OCI-LY7 (cell line): Measurements from ENCODE around the gene SELENOV. TPM values are rescaled to one million over a fixed set of nuclear protein-coding genes. Genes with fewer than 3 reads are reported as not detected.
"Not testable (repeated sequence)": the region's sequence is repeated elsewhere in the genome, so short reads cannot be mapped to it uniquely, and the experiment has no call there.

Source experiments
- BruUV-seq: library from RNA; stranded (reverse); fragments of 400-500 nt; replicated peaks from 2 replicates; lab custom pipeline; 2021; lab: Mats Ljungman, UMichigan
- CTCF ChIA-PET: fragments of 300-600 bp; sonication (Branson Sonifier 250); formaldehyde crosslinking; loops from one replicate; lab custom pipeline; 2022; ENCODE audit warnings: antibody characterized with exemption; ENCODE audit not compliant: unreplicated experiment; lab: Charles Lee
- POLR2A ChIA-PET: fragments of 300-600 bp; sonication (Branson Sonifier 250); formaldehyde crosslinking; loops from one replicate; lab custom pipeline; 2022; ENCODE audit warnings: antibody characterized with exemption; lab: Charles Lee
- DNase-seq: peaks from one replicate; pipeline ENCODE4 v3.0.0-alpha.2; 2015; ENCODE audit warnings: low spot score
- H2AFZ ChIP-seq: fragments of 200-600 bp; sonication (generic), shearing (Covaris generic); 2 replicates; pipeline ENCODE4 v1.6.1; 2014; ENCODE audit warnings: mild to moderate bottlenecking, antibody characterized with exemption, low read length, moderate library complexity
- H3K27ac ChIP-seq: fragments of 200-600 bp; sonication (generic); 2 replicates; pipeline ENCODE4 v1.5.1; 2014; ENCODE audit warnings: mixed run types, low read depth, mild to moderate bottlenecking, moderate library complexity, low read length, inconsistent platforms; ENCODE audit not compliant: poor library complexity, severe bottlenecking
- H3K36me3 ChIP-seq: fragments of 200-600 bp; sonication (generic); 2 replicates; pipeline ENCODE4 v1.6.1; 2014; ENCODE audit warnings: mild to moderate bottlenecking, antibody characterized with exemption, low read length, moderate library complexity, mixed read lengths; ENCODE audit not compliant: insufficient read depth
- H3K4me1 ChIP-seq: fragments of 200-600 bp; sonication (generic); 2 replicates; pipeline ENCODE4 v1.5.1; 2014; ENCODE audit warnings: mild to moderate bottlenecking, low read length; ENCODE audit not compliant: insufficient read depth, poor library complexity, severe bottlenecking
- H3K4me2 ChIP-seq: fragments of 200-600 bp; sonication (generic); 2 replicates; pipeline ENCODE4 v1.6.1; 2014; ENCODE audit warnings: mild to moderate bottlenecking, low read length
- H3K4me3 ChIP-seq: fragments of 200-600 bp; sonication (generic); 2 replicates; pipeline ENCODE4 v1.5.1; 2014; ENCODE audit warnings: mild to moderate bottlenecking, low read depth, low read length; ENCODE audit not compliant: poor library complexity, severe bottlenecking
- H3K79me2 ChIP-seq: fragments of 200-600 bp; sonication (generic); 2 replicates; pipeline ENCODE4 v1.6.1; 2016; ENCODE audit warnings: low read depth, mild to moderate bottlenecking, low read length, moderate library complexity, mixed read lengths; ENCODE audit not compliant: insufficient read depth
- H3K9me2 ChIP-seq: fragments of 200-600 bp; sonication (generic); 2 replicates; pipeline ENCODE4 v1.6.1; 2016; ENCODE audit warnings: mild to moderate bottlenecking, low read length, mixed read lengths; ENCODE audit not compliant: insufficient read depth
- H3K9me3 ChIP-seq: fragments of 200-600 bp; sonication (generic); 2 replicates; pipeline ENCODE4 v1.6.1; 2014; ENCODE audit warnings: mild to moderate bottlenecking, mixed run types, low read length, mixed read lengths
- H4K20me1 ChIP-seq: fragments of 200-600 bp; sonication (generic); 2 replicates; pipeline ENCODE4 v1.6.1; 2014; ENCODE audit warnings: mild to moderate bottlenecking, antibody characterized with exemption, low read length, moderate library complexity, mixed read lengths; ENCODE audit not compliant: insufficient read depth
- EZH2phosphoT487 ChIP-seq: fragments of 200-600 bp; sonication (generic); IDR thresholded peaks from 2 replicates; pipeline ENCODE4 v1.6.1; 2018; ENCODE audit warnings: low read depth, borderline replicate concordance, mild to moderate bottlenecking, mixed run types, antibody characterized with exemption, low read length, moderate library complexity, mixed read lengths
- intact Hi-C: fragments of 100-400 bp; cut with micrococcal nuclease; formaldehyde crosslinking; loops from one replicate; pipeline ENCODE4 v1.10.0; 2022; ENCODE audit not compliant: unreplicated experiment
- total RNA-seq, 2 experiments: library from RNA; depleted of rRNA in 1 of 2; stranded (reverse); fragments of >200 nt in 1 of 2; shearing (Covaris generic) in 1 of 2; gene quantifications; 2 replicates each; pipeline ENCODE4 v1.2.3, GENCODE V29; 2014 to 2022
- TF ChIP-seq, protein P1 (sequence below): fragments of 200-600 bp; sonication (generic); conservative IDR thresholded peaks from 2 replicates; pipeline ENCODE4 v1.5.1; 2014; ENCODE audit warnings: mild to moderate bottlenecking, antibody characterized with exemption, low read length, moderate library complexity, mixed read lengths

SELENOV gene
- total RNA-seq, 2 experiments from 2014 or later, result not detected

DNA sequence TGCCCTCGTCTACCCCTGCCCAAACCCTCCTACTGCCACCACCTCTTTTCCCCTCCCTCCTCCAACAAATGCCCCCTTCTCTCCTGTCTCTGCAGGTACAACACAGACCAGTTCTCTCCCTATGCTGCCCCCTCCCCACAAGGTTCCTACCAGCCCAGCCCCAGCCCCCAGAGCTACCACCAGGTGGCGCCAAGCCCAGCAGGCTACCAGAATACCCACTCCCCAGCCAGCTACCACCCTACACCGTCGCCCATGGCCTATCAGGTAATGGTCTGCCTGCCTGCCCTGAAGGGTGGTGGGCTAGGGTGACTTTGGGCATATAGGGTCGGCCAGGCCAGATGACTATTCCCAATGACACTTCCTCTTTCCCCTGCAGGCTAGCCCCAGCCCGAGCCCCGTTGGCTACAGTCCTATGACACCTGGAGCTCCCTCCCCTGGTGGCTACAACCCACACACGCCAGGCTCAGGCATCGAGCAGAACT, 40.8 kb upstream of the SELENOV start:
- Histone ChIP-seq H2AFZ (no peak overlapping the region), H3K4me3 (no peak overlapping the region), H3K4me2 (no peak overlapping the region), H3K9me2 (no peaks in the 10 kb centered on the region), H4K20me1 (no peaks in the 10 kb centered on the region), H3K27ac (no peak overlapping the region), H3K79me2 (no peaks in the 10 kb centered on the region), H3K36me3 (peaks cover 80% of the 10 kb centered on the region), H3K4me1 (no peaks in the 10 kb centered on the region), H3K9me3 (no peaks in the 10 kb centered on the region)
- BruUV-seq, result TSS peak; percentile 58
- peak; percentile 65 for DNase-seq
- TF ChIP-seq, protein P1, sequence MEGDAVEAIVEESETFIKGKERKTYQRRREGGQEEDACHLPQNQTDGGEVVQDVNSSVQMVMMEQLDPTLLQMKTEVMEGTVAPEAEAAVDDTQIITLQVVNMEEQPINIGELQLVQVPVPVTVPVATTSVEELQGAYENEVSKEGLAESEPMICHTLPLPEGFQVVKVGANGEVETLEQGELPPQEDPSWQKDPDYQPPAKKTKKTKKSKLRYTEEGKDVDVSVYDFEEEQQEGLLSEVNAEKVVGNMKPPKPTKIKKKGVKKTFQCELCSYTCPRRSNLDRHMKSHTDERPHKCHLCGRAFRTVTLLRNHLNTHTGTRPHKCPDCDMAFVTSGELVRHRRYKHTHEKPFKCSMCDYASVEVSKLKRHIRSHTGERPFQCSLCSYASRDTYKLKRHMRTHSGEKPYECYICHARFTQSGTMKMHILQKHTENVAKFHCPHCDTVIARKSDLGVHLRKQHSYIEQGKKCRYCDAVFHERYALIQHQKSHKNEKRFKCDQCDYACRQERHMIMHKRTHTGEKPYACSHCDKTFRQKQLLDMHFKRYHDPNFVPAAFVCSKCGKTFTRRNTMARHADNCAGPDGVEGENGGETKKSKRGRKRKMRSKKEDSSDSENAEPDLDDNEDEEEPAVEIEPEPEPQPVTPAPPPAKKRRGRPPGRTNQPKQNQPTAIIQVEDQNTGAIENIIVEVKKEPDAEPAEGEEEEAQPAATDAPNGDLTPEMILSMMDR, result peak; percentile 86
- TF ChIP-seq EZH2phosphoT487, result no peak
- intact Hi-C loops, result loop anchor here (1.0 kb wide), 1 partner anchor 58 kb away; the partner anchor contains the start of gene EID2B
- ChIA-PET POLR2A (no interaction called here), CTCF (interaction anchor here (1.0 to 1.7 kb wide), 3 partner anchors 24 to 58 kb away, joined by 3 to 7 read pairs (median 5); partner anchors contain the start of gene EID2B)

DNA sequence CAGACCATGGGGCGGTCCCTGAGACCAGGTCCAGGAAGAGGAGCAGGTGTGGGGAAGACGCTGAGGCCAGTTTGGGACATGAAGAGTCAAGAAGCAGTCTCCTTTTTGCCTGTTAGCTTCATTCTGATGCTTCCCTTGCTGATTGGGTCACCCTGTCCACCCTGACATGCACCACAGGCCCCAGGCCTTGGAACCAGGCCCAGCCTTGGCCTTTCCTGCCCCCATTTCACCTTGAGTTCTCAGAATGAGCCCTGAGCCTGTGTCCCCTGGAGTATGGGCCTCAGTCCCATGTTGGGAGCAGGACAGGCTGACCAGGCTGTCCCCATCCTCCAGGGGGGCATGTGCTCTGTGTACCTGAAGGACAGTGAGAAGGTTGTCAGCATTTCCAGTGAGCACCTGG, 39.2 kb upstream of the SELENOV start:
- TF ChIP-seq EZH2phosphoT487, result no peak
- no peak overlapping the region for H2AFZ ChIP-seq
- POLR2A ChIA-PET, result interaction anchor here (0.6 kb wide), 2 partner anchors 34 to 36 kb away, joined by 3 read pairs; no protein-coding TSS in a partner anchor
- CTCF ChIA-PET, result no interaction called here
- H3K9me3 ChIP-seq, result no peaks in the 10 kb centered on the region
- no peaks in the 10 kb centered on the region for H3K9me2 ChIP-seq
- H3K36me3 ChIP-seq, result peaks cover 65% of the 10 kb centered on the region
- H3K79me2 ChIP-seq, result peaks cover under 1% of the 10 kb centered on the region; the same call in 1 of the 2 replicates
- DNase-seq, result no peak
- H4K20me1 ChIP-seq, result no peaks in the 10 kb centered on the region
- H3K4me3 ChIP-seq, result no peak overlapping the region
- intact Hi-C loops, result no loop called here
- no peak overlapping the region for H3K27ac ChIP-seq
- H3K4me1 ChIP-seq, result peaks cover 9% of the 10 kb centered on the region
- no TSS peak for BruUV-seq
- no peak overlapping the region for H3K4me2 ChIP-seq

DNA sequence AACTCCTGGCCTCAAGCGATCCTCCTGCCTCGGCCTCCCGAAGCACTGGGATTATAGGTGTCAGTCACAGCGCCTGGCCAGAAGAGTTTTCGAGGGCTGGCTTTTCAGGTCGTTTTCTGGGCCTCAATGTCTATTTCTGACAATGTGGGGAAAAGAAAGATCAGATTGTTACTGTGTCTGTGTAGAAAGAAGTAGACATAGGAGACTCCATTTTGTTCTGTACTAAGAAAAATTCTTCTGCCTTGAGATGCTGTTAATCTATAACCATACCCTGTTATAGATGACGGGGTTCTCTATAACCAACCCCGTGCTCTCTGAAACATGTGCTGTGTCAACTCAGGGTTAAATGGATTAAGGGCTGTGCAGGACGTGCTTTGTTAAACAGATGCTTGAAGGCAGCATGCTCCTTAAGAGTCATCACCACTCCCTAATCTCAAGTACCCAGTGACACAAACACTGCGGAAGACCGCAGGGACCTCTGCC, 35.6 kb upstream of the SELENOV start:
- DNase-seq, H3K9me3 ChIP-seq, BruUV-seq, POLR2A ChIA-PET, CTCF ChIA-PET, H3K9me2 ChIP-seq, H4K20me1 ChIP-seq, intact Hi-C loops, H3K4me3 ChIP-seq: not testable (repeated sequence)
- H3K4me2 ChIP-seq, result peak overlapping the region; percentile 69; the same call in 1 of the 2 replicates
- peaks cover 47% of the 10 kb centered on the region for H3K36me3 ChIP-seq
- H3K27ac ChIP-seq, result peak overlapping the region; percentile 57
- H2AFZ ChIP-seq, result 0 out of 2 replicates have a peak overlapping the region, but pooled peaks have one; percentile 70
- peaks cover 17% of the 10 kb centered on the region for H3K4me1 ChIP-seq
- H3K79me2 ChIP-seq, result peaks cover 21% of the 10 kb centered on the region
